ENCODE measurements around the gene TNXB. TPM values are rescaled to one million over a fixed set of nuclear protein-coding genes. Genes with fewer than 3 reads are reported as not detected.
"Not testable (repeated sequence)": the region's sequence is repeated elsewhere in the genome, so short reads cannot be mapped to it uniquely, and the experiment has no call there.

Gene TNXB
- total and polyA plus RNA-seq, 8 donors: 15.1 to 408 (median 44.6) TPM

GRCh38 chr6:32040299-32041049 lies 68.7 kb downstream of the TNXB start:
- H3K36me3 ChIP-seq; H3K27ac ChIP-seq; H3K4me1 ChIP-seq; H3K4me3 ChIP-seq; intact Hi-C loops (cut with DNase I; ENCODE audit: low total_unique reads); H3K9me3 ChIP-seq; DNase-seq; H3K27me3 ChIP-seq: not testable (repeated sequence)
- 75 to 88% (median 84%) methylated on average over 14 to 21 of the region's 43 CpGs; no CpG with 5 or more reads in 1 of the 5 donors for WGBS, 5 donors

- H3K9me3 ChIP-seq; H3K4me1 ChIP-seq; H3K27me3 ChIP-seq; DNase-seq; H3K4me3 ChIP-seq; H3K27ac ChIP-seq; intact Hi-C loops (cut with DNase I; ENCODE audit: low total_unique reads); H3K36me3 ChIP-seq: not testable (repeated sequence)
- WGBS, 5 donors: 65 to 80% (median 75%) methylated on average over 7 to 23 of the region's 24 CpGs
Observed at GRCh38 chr6:32039321-32040274, 69.5 kb downstream of the TNXB start.

GRCh38 chr6:32038878-32039277 lies 70.3 kb downstream of the TNXB start:
- WGBS, 5 donors: 64 to 82% (median 74%) methylated on average over 2 to 5 of the region's 5 CpGs
- H3K36me3 ChIP-seq; intact Hi-C loops (cut with DNase I; ENCODE audit: low total_unique reads); H3K4me1 ChIP-seq; H3K9me3 ChIP-seq; H3K27ac ChIP-seq; DNase-seq; H3K27me3 ChIP-seq; H3K4me3 ChIP-seq: not testable (repeated sequence)

DNA sequence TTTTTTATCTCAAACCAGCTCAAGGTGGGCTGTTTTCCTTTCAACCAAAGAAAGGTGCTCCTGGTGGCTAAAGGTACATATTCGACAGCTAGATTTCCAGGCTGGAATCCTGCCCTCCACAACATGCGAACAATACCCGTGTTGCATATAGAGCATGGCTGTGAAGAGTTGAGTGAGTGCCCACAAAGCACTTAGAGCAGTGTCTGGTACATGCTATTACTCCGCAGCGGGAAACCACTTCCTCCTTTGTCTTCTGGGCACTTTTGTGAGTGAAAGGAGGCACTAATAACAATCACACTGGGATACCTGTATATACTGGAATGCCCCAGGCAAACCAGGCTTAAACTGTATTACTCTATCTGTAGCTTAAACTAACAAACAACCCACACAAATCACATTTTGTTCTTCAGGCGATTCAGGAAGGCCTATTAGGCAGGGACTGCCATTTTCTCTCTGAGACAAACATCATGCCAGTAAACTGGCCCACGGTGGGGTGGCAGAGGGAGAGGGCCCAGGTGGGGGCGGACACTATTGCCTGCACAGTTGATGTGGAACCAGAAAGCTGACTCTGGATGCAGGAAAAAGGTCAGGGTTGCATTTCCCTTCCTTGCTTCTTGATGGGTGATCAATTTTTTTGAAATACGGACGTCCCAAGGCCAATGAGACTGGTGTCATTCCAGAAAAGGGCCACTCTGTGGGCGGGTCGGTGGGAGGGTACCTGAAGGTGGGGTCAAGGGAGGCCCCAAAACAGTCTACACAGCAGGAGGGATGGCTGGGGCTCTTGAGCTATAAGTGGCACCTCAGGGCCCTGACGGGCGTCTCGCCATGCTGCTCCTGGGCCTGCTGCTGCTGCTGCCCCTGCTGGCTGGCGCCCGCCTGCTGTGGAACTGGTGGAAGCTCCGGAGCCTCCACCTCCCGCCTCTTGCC lies 71.3 kb downstream of the TNXB start, which contains the start of gene CYP21A2:
Gene CYP21A2 (plus strand): TSS at position 818 of the 927 bp plus-strand sequence. CDS start 8 bp downstream, at position 826.
- H3K4me1 ChIP-seq; H3K4me3 ChIP-seq; DNase-seq; intact Hi-C loops (cut with DNase I; ENCODE audit: low total_unique reads); H3K27ac ChIP-seq; H3K9me3 ChIP-seq; H3K36me3 ChIP-seq; H3K27me3 ChIP-seq: not testable (repeated sequence)
- WGBS, 5 donors: 75 to 81% (median 77%) methylated on average over 8 to 15 of the region's 19 CpGs

DNA sequence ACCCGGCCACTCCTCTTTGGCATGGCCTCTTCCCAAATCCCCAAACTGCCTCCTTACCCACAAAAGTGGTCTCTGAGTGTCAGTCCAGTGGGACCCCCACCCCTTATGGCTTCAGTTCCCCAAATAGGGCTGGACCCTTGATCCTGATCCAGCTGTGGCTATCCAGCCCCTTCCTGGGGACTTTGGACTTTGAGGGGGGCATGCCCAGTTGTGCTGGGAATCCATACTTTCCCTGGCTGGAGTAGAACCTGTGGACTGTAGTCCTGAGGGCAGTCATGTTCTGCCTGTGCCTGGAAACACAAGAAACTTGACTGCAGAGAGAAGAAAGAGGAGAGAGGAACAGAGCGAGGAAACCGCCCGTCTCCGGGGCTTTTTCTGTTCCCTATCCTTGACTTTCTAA lies 72.0 kb downstream of the TNXB start:
- DNase-seq; H3K36me3 ChIP-seq; H3K4me1 ChIP-seq; H3K27ac ChIP-seq; intact Hi-C loops (cut with DNase I; ENCODE audit: low total_unique reads); H3K4me3 ChIP-seq; H3K9me3 ChIP-seq; H3K27me3 ChIP-seq: not testable (repeated sequence)
- 64 to 90% (median 87%) methylated on average over 4 to 5 of the region's 5 CpGs for WGBS, 5 donors

DNA sequence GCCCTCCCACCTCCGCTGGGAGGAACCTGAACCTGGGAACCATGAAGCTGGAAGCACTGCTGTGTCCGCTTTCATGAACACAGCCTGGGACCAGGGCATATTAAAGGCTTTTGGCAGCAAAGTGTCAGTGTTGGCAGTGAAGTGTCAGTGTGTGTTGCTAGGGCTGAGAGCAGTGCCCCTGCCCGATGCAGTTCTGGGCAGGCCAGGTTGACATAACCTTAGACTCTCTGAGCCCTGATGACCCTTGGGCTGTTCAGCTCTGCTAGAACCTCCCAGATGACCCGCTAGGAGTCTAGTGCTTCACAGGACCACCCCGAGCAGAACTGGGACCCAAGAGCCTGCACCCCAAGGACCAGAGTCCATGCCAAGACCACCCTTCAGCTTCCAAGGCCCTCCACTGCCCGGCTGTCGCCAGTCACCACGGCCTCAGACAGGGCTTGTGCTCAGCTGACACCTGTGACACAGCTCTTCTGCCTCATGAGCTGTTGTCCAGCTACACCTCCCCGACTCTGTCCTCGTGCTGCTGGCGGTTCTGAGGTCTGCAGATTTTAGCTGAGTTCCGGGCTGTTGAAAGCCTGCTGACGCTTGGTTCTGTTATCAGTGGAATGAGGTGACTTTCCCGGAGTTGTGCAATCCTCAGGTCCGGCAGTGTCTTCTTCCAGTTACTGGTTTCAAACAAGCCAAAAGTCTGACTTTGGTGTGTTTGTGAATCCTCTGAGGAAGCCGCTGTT lies 73.7 kb downstream of the TNXB start:
- H3K36me3 ChIP-seq; intact Hi-C loops (cut with DNase I; ENCODE audit: low total_unique reads); H3K9me3 ChIP-seq; H3K4me3 ChIP-seq; H3K27ac ChIP-seq; H3K27me3 ChIP-seq; H3K4me1 ChIP-seq; DNase-seq: not testable (repeated sequence)
- no CpG with 5 or more reads among the region's 16 CpGs for WGBS, 5 donors

DNA sequence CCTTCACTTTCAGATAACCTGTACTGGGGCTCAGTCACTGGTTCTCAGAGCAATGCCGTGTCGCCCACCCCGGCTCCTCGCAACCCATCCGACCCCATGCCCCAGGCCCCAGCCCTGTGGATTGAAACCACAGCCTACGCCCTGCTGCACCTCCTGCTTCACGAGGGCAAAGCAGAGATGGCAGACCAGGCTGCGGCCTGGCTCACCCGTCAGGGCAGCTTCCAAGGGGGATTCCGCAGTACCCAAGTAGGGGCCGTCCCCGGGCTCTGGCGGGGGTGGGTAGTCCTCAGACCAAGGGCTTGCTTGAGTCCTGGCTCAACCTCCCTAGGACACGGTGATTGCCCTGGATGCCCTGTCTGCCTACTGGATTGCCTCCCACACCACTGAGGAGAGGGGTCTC lies 79.6 kb downstream of the TNXB start:
- H3K9me3 ChIP-seq; DNase-seq; intact Hi-C loops (cut with DNase I; ENCODE audit: low total_unique reads); H3K4me3 ChIP-seq; H3K27ac ChIP-seq; H3K36me3 ChIP-seq; H3K4me1 ChIP-seq; H3K27me3 ChIP-seq: not testable (repeated sequence)
- 88 to 96% (median 91%) methylated on average over 7 to 8 of the region's 14 CpGs; no CpG with 5 or more reads in 1 of the 5 donors for WGBS, 5 donors

DNA sequence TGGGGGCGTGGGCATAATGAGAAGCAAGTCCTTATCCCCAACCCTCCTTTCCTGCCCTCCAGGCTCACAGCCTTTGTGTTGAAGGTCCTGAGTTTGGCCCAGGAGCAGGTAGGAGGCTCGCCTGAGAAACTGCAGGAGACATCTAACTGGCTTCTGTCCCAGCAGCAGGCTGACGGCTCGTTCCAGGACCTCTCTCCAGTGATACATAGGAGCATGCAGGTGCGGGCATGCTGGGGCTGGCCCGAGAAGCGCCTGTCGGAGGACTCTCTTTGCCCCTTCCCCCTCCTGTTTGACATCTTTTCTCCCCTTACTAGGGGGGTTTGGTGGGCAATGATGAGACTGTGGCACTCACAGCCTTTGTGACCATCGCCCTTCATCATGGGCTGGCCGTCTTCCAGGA lies 80.5 kb downstream of the TNXB start:
- H3K27me3 ChIP-seq; DNase-seq; H3K4me1 ChIP-seq; H3K36me3 ChIP-seq; H3K27ac ChIP-seq; H3K4me3 ChIP-seq; H3K9me3 ChIP-seq; intact Hi-C loops (cut with DNase I; ENCODE audit: low total_unique reads): not testable (repeated sequence)
- WGBS, 5 donors: 70 to 95% (median 88%) methylated on average over 2 to 6 of the region's 10 CpGs

DNA sequence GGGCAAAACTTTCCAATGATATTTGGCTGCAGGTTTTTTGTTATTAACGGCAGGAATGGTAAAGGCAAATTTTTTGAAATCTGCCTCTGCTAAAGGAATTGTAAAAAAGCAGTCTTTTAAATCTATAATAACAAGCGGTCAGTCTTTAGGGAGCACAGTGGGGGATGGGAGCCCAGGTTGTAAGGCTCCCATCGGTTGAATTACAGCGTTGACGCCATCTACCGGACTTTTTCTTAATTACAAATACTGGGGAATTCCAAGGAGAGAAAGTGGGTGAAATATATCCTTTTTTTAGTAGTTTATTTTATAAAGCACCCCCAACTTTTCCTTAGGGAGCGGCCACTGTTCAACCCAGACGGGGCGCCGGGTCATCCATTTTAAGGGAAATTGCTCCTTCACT lies 87.0 kb downstream of the TNXB start:
- H3K27ac ChIP-seq; H3K4me3 ChIP-seq; intact Hi-C loops (cut with DNase I; ENCODE audit: low total_unique reads); H3K27me3 ChIP-seq; DNase-seq; H3K36me3 ChIP-seq; H3K9me3 ChIP-seq; H3K4me1 ChIP-seq: not testable (repeated sequence)
- no CpG with 5 or more reads among the region's 10 CpGs for WGBS, 5 donors

DNA sequence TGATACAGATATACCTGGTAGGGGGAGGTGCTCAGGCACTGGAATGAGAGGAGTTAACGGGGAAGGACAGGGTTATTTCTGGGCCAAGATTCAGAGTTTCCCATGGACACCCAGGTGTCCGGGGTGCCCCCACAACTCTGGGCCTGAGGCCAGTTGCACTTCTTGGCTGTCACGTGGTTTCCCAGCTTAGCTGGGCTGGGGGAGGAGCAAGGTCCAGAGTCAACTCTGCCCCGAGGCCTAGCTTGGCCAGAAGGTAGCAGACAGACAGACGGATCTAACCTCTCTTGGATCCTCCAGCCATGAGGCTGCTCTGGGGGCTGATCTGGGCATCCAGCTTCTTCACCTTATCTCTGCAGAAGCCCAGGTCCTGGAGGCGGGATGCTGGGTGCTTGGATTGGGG lies 94.6 kb downstream of the TNXB start, which contains the start of gene C4B:
Gene C4B (plus strand): TSS at position 249 of the 400 bp plus-strand sequence. CDS start 51 bp downstream, at position 300.
- H3K4me3 ChIP-seq; intact Hi-C loops (cut with DNase I; ENCODE audit: low total_unique reads); DNase-seq; H3K36me3 ChIP-seq; H3K4me1 ChIP-seq; H3K9me3 ChIP-seq; H3K27me3 ChIP-seq; H3K27ac ChIP-seq: not testable (repeated sequence)
- WGBS, 5 donors: no CpG with 5 or more reads among the region's 6 CpGs
